Measurements from ENCODE around the gene FOXP1. TPM values are rescaled to one million over a fixed set of nuclear protein-coding genes. Genes with fewer than 3 reads are reported as not detected.

FOXP1 gene
- total and polyA plus RNA-seq, 2 of the 8 experiments (the other 6 are each of a cell fraction or from before 2014, with no cell fraction given): 13.9 to 25.4 TPM

DNA sequence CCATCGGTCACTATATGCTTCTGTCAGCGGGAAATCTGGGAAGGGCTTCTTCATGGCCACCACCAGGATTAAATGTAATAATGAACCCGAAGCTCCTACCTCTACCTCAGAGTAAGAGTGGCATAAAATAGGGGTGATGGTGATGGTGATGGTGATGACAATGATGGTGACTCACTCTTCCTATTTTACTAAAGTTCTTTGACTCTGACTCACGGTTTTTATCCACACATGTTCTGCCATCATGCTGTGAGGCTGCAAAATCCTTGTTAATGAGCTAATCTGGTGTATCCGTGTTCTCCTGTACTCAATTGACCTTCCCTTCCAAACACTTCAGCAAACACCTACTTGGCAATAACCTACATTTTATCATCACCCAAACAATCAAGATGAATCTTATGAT, 18.3 kb upstream of the FOXP1 start:
- Histone ChIP-seq H3K4ac (replicated peaks; ENCODE audit: insufficient read length, low read depth, low read length) (no peak overlapping the region), H3K14ac (ENCODE audit: insufficient read length) (no peak overlapping the region), H3K56ac (replicated peaks; ENCODE audit: insufficient read length, low read depth, low read length) (no peak overlapping the region), H3K23ac (ENCODE audit: insufficient read length) (no peak overlapping the region), H3K18ac (ENCODE audit: extremely low read depth, low read length) (no peak overlapping the region), H4K91ac (replicated peaks; ENCODE audit: insufficient read length, low read length) (no peak overlapping the region), H3K4me3 (ENCODE audit: extremely low read depth in 1 of 4, insufficient read depth in 2 of 4, low read depth in 3 of 4, low read length in 4 of 4) (no peak overlapping the region), H2BK120ac (replicated peaks; ENCODE audit: low read depth, low read length) (no peak overlapping the region), H2BK20ac (ENCODE audit: low read length) (no peak overlapping the region), H4K5ac (ENCODE audit: insufficient read length, low read depth, low read length) (no peak overlapping the region), H3K79me1 (ENCODE audit: low read depth, low read length) (no peaks in the 10 kb centered on the region), H3K36me3 (ENCODE audit: control insufficient read depth in 2 of 4, insufficient read depth in 4 of 4, low read length in 3 of 4) (no peaks in the 10 kb centered on the region), H4K20me1 (replicated peaks in 1 of 2; ENCODE audit: control insufficient read depth in 1 of 2, insufficient read depth in 2 of 2, low read length in 2 of 2) (no peaks in the 10 kb centered on the region), H2BK5ac (ENCODE audit: low read depth, low read length) (no peak overlapping the region; the same call in 1 of the 2 replicates), H2BK15ac (ENCODE audit: low read length) (no peak overlapping the region), H2BK12ac (ENCODE audit: low read depth, low read length) (no peak overlapping the region), H2AFZ (ENCODE audit: low read length) (no peak overlapping the region), H2AK5ac (ENCODE audit: low read depth, low read length) (no peak overlapping the region), H3K27me3 (replicated peaks in 1 of 4; ENCODE audit: control insufficient read depth in 3 of 4, extremely low read depth in 1 of 4, insufficient read depth in 3 of 4, low read length in 3 of 4) (no peaks in the 10 kb centered on the region), H3K4me1 (replicated peaks in 1 of 4; ENCODE audit: control insufficient read depth in 3 of 4, insufficient read depth in 4 of 4, low read length in 3 of 4) (no peaks in the 10 kb centered on the region), H3K79me2 (ENCODE audit: control insufficient read depth in 1 of 2, insufficient read depth in 2 of 2, low read length in 2 of 2) (no peaks in the 10 kb centered on the region), H3K23me2 (ENCODE audit: low read depth, low read length) (no peaks in the 10 kb centered on the region; the same call in 1 of the 2 replicates), H3K27ac (ENCODE audit: low read depth, low read length) (no peak overlapping the region), H4K8ac (ENCODE audit: extremely low read depth, insufficient read depth, low read length) (no peak overlapping the region), H3K9ac (replicated peaks in 1 of 4; ENCODE audit: extremely low read depth in 1 of 4, low read depth in 3 of 4, low read length in 3 of 4) (no peak overlapping the region), H3K4me2 (ENCODE audit: insufficient read depth in 1 of 2, low read depth in 2 of 2, low read length in 2 of 2) (no peak overlapping the region), H3K9me3 (ENCODE audit: insufficient read depth in 2 of 2, low read depth in 1 of 2, low read length in 1 of 2) (peaks cover 2 to 3% of the 10 kb centered on the region in 2 experiments; a peak in 1 of 4 replicates)
- CTCF ChIA-PET (ENCODE audit: partially characterized antibody): interaction anchor here (0.6 to 0.7 kb wide), 3 partner anchors 12 to 1007 kb away, joined by 3 read pairs; no protein-coding TSS in a partner anchor
- FAIRE-seq (no peak), DNase-seq (ENCODE audit: low read depth in 1 of 2, low spot score in 2 of 2) (no peak)
- WGBS, 2 experiments (ENCODE audit: extremely low coverage in 1 of 2, insufficient coverage in 1 of 2, insufficient read length in 1 of 2, insufficient replicate concordance in 2 of 2, low coverage in 1 of 2, low lambda C conversion rate in 2 of 2, missing lambda C conversion rate in 1 of 2): 95% methylated on average over 5 of the region's 5 CpGs; no CpG with 5 or more reads in 1 of the 2 experiments
- POLR2A ChIA-PET (ENCODE audit: partially characterized antibody): no interaction called here

All from H1 (cell line).